Progenitor cell of endocrine pancreas (in vitro differentiated cells): ENCODE results near the gene C1orf226. TPM values are rescaled to one million over a fixed set of nuclear protein-coding genes. Genes with fewer than 3 reads are reported as not detected.
A peak's percentile ranks its signal among the peaks of the same experiment; 100 is the strongest.
"Not testable (repeated sequence)": the region's sequence is repeated elsewhere in the genome, so short reads cannot be mapped to it uniquely, and the experiment has no call there.

ENCODE experiments used
- DNase-seq: peaks from one replicate; pipeline ENCODE4 v3.0.0; 2021; ENCODE audit warnings: low spot score; ENCODE audit not compliant: unreplicated experiment
- H3K27ac Mint-ChIP-seq: 2 replicates; pipeline ENCODE4 v1.8.0; 2021; ENCODE audit warnings: mild to moderate bottlenecking, moderate library complexity, mixed read lengths
- H3K27me3 Mint-ChIP-seq: 2 replicates; pipeline ENCODE4 v1.8.0; 2021; ENCODE audit warnings: mixed read lengths
- H3K36me3 Mint-ChIP-seq: 2 replicates; pipeline ENCODE4 v1.8.0; 2022; ENCODE audit warnings: mixed read lengths; ENCODE audit not compliant: insufficient read depth
- H3K4me1 Mint-ChIP-seq: 2 replicates; pipeline ENCODE4 v1.8.0; 2021; ENCODE audit warnings: low read depth, mixed read lengths
- H3K4me3 Mint-ChIP-seq: 2 replicates; pipeline ENCODE4 v1.8.0; 2021; ENCODE audit warnings: low read depth, mild to moderate bottlenecking, moderate library complexity, mixed read lengths
- H3K9me3 Mint-ChIP-seq: 2 replicates; pipeline ENCODE4 v1.8.0; 2021; ENCODE audit warnings: low read depth, mixed read lengths
- CTCF ChIP-seq: fragments of 200-600 bp; sonication (generic); IDR thresholded peaks from one replicate; pipeline ENCODE4 v1.5.0; 2021; ENCODE audit warnings: antibody characterized with exemption, mild to moderate bottlenecking; ENCODE audit not compliant: unreplicated experiment
- microRNA-seq: library from miRNA; unstranded; fragments of <30 nt; microRNA quantifications from one replicate; pipeline ENCODE4 v1.1.0, GENCODE V29; 2020; ENCODE audit warnings: borderline number of aligned reads; ENCODE audit not compliant: unreplicated experiment
- total RNA-seq: library from RNA; stranded (reverse); gene quantifications from 2 replicates; pipeline ENCODE4 v1.2.1, GENCODE V29; 2021

The C1orf226 gene
- total RNA-seq, 1 donor from 2014 or later, result 6.5 TPM

- no peaks in the 10 kb centered on the region for H3K36me3 Mint-ChIP-seq
- H3K4me3 Mint-ChIP-seq, result no peak overlapping the region
- H3K27me3 Mint-ChIP-seq, result no peaks in the 10 kb centered on the region
- peaks cover 19% of the 10 kb centered on the region for H3K9me3 Mint-ChIP-seq
- no peak for TF ChIP-seq CTCF
- DNase-seq, result no peak
- no peak overlapping the region for H3K27ac Mint-ChIP-seq
- H3K4me1 Mint-ChIP-seq, result no peaks in the 10 kb centered on the region
Observed at GRCh38 chr1:162420120-162420519, 38.6 kb downstream of the C1orf226 start.

DNA sequence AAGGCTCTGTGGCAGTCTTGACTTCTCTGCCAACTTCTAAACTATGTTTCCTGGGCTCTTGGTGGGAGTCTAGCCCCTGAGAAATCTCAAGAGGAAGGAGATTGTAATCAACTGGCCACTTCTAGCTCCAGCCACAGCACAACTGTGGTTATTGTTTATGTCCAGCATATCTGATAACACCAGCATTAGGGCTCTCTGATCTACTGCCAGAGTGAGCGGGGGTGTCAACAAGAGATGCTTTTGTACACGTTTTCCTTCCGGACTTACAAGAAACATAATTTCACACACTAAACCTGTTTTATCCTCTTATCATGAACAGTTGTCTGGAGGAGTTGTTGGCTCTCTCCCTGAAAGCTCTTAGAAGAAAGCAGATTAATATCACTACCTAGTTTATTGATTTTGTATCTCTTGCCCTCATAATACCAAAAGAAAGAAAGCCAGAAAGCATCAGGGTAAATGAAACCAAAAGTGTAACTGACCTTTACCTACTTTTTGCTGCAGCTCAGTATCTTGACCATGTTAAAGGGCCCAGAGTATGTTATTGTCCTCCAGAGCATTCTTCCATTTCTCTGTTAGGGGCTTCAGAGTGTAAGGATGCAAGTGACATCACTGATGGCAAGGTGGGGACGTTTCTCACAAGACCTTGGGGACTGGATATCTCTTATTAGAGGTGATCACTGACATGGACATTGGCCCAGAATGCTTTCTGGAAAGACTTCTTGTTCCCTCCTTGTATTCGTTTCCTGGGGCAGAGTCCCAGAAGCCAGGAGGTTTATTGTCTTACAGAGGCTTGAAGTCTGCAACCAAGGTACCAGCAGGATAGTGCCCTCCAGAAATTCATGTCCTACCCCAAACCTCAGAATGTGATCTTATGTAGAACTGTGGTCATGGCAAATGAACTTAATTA lies 40.0 kb downstream of the C1orf226 start:
- no peaks in the 10 kb centered on the region for H3K36me3 Mint-ChIP-seq
- H3K27ac Mint-ChIP-seq, result no peak overlapping the region
- H3K4me3 Mint-ChIP-seq, result no peak overlapping the region
- no peak for DNase-seq
- peaks cover 14% of the 10 kb centered on the region for H3K9me3 Mint-ChIP-seq
- no peak for TF ChIP-seq CTCF
- H3K4me1 Mint-ChIP-seq, result no peaks in the 10 kb centered on the region
- H3K27me3 Mint-ChIP-seq, result no peaks in the 10 kb centered on the region

- H3K36me3 Mint-ChIP-seq, result no peaks in the 10 kb centered on the region
- TF ChIP-seq CTCF, result no peak
- H3K4me1 Mint-ChIP-seq, result no peaks in the 10 kb centered on the region
- no peak for DNase-seq
- H3K9me3 Mint-ChIP-seq, result peaks cover 14% of the 10 kb centered on the region
- H3K27me3 Mint-ChIP-seq, result no peaks in the 10 kb centered on the region
- no peak overlapping the region for H3K4me3 Mint-ChIP-seq
- H3K27ac Mint-ChIP-seq, result no peak overlapping the region
Observed at GRCh38 chr1:162422662-162423375, 41.3 kb downstream of the C1orf226 start.

DNA sequence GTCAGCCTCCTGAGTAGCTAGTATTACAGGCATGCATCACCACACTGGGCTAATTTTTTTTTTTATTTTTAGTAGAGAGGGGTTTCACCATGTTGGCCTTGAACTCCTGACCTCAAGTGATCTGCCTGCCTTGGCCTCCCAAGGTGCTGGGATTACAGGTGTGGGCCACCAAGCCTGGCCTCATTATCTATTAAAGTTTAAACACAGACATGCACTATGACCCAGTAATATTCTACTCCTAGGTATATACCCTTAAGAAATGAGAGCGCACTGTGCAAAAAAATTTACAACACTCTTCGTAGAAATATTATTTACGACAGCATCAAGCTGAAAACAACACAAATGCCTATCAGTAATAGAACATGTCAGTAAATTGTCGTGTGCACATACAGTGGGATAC lies 49.1 kb downstream of the C1orf226 start:
- H3K4me3 Mint-ChIP-seq, result no peak overlapping the region
- H3K36me3 Mint-ChIP-seq, result no peaks in the 10 kb centered on the region
- no peak overlapping the region for H3K27ac Mint-ChIP-seq
- DNase-seq, result no peak
- H3K9me3 Mint-ChIP-seq, result peaks cover 6% of the 10 kb centered on the region
- TF ChIP-seq CTCF, result no peak
- no peaks in the 10 kb centered on the region for H3K27me3 Mint-ChIP-seq
- H3K4me1 Mint-ChIP-seq, result no peaks in the 10 kb centered on the region

DNA sequence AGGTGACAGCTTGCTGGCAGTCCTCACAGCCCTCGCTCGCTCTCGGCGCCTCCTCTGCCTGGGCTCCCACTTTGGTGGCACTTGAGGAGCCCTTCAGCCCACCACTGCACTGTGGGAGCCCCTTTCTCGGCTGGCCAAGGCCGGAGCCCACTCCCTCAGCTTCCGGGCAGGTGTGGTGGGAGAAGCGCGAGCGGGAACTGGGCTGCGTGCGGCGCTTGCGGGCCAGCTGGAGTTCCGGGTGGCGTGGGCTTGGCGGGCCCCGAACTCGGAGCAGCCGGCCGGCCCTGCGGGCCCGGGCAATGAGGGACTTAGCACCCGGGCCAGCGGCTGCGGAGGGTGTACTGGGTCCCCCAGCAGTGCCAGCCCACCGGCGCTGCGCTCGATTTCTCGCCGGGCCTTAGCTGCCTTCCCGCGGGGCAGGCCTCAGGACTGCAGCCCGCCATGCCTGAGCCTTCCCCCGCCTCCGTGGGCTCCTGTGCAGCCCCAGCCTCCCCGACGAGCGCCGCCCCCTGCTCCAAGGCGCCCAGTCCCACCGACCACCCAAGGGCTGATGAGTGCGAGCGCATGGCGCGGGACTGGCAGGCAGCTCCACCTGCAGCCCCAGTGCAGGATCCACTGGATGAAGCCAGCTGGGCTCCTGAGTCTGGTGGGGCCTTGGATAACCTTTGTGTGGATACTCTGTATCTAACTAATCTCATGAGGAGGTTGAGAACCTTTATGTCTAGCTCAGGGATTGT lies 51.6 kb downstream of the C1orf226 start:
- not testable (repeated sequence) for H3K4me1 Mint-ChIP-seq, H3K36me3 Mint-ChIP-seq, H3K4me3 Mint-ChIP-seq, H3K27me3 Mint-ChIP-seq, H3K27ac Mint-ChIP-seq, H3K9me3 Mint-ChIP-seq, DNase-seq

Small RNA genes within 50 kb of the gene (microRNA-seq; reads per million reads assigned to microRNA genes)
- 56.7 reads per million, percentile 49 among the genes with 10 or more reads in this experiment for gene MIR556

Other genes starting within 250 kb of the C1orf226 start
- gene SPATA46, start 4.9 kb upstream of the C1orf226 start, total RNA-seq, result not detected in 2 replicates
- not detected in 2 replicates for gene SH2D1B, start 30.4 kb downstream of the C1orf226 start, total RNA-seq
- gene UHMK1, start 116.1 kb downstream of the C1orf226 start, total RNA-seq, result 21.5 and 22.9 TPM in 2 replicates
- 29.1 and 30.8 TPM in 2 replicates for gene UAP1, start 180.0 kb downstream of the C1orf226 start, total RNA-seq